ENCODE data around the gene TMEM116. TPM values are rescaled to one million over a fixed set of nuclear protein-coding genes. Genes with fewer than 3 reads are reported as not detected.
A peak's percentile ranks its signal among the peaks of the same experiment; 100 is the strongest.
"Not testable (repeated sequence)": the region's sequence is repeated elsewhere in the genome, so short reads cannot be mapped to it uniquely, and the experiment has no call there.

The TMEM116 gene
- total RNA-seq, 1 donor from 2014 or later = 40.0 TPM

- intact Hi-C loops (cut with DNase I) = no loop called here
- ATAC-seq (no peak), DNase-seq (ENCODE audit: missing footprints) (no peak)
Observed at GRCh38 chr12:111991535-111991934, 21.4 kb downstream of the TMEM116 start.

DNA sequence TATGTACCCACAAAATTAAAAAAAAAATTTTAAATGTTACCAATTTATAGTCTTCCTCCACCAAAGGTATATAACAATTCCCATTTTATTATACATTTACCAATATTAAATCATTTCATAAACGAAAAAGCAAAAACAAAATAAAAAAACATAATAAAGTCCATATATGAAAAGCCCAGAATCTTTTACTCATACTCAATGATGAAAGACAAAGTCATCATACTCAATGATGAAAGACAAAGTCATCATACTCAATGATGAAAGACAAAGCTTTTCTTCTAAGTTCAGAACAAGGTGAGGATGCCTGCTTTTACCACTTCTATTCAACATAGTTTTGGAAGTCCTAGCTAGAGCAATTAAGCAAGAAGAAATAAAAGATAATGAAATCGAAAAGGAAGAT is 28.1 kb downstream of the TMEM116 start:
- intact Hi-C loops (cut with DNase I) = no loop called here
- DNase-seq (ENCODE audit: missing footprints) (no peak), ATAC-seq (no peak)

DNA sequence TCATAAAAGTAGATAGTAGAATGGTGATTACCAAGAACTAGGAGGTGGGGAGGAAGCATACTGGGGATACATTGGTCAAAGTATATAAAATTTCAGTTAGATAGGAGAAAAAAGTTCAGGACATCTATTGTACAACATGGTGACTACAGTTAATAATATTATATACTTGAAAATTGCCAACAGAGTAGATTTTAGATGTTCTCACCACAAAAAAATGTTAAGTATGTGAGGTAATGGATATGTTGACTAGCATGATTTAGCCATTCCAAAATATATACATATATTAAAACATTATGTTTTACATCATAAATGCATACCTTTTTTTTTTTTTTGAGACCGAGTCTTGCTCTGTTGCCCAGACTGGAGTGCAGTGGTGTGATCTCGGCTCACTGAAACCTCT is 31.0 kb downstream of the TMEM116 start:
- no peak for DNase-seq (ENCODE audit: missing footprints)
- ATAC-seq = no peak
- intact Hi-C loops (cut with DNase I) = no loop called here

DNA sequence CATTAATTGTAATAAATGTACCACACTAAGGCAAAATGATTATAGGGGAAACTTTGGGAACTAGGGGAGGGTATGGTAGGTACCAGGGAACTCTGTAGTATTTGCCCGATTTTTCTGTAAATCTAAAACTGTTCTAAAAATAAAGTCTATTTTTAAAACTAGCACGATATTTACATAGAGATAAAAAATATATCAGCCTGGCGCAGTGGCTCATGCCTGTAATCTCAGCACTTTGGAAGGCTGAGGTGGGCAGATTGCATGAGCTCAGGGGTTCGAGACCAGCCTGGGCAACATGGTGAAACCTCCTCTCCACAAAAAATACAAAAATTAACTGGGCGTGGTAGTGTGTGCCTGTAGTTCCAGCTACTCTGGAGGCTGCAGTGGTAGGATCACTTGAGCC is 32.4 kb downstream of the TMEM116 start:
- no peak for DNase-seq (ENCODE audit: missing footprints)
- intact Hi-C loops (cut with DNase I) = no loop called here
- no peak for ATAC-seq

GRCh38 chr12:111978545-111978944 is 34.4 kb downstream of the TMEM116 start:
- no peak for DNase-seq (ENCODE audit: missing footprints)
- intact Hi-C loops (cut with DNase I) = no loop called here
- no peak for ATAC-seq

DNA sequence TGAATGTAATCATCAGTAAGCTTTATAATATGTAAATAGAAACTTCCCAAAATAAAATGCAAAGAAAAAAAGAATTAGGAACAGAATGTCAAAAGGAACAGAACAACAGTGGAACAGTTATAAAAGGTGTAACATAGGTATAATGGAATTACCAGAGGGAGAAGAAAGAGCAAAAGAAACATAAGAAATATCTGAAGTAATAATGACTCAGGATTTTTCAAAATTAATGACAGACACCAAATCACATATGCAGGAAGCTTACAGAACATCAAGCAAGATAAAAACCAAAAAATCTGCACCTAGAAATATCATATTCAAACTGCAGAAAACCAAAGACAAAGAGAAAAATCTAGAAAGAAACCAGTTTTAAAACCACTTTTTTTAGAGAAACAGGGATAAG is 36.1 kb downstream of the TMEM116 start:
- intact Hi-C loops (cut with DNase I) = no loop called here
- ATAC-seq = no peak
- no peak for DNase-seq (ENCODE audit: missing footprints)

DNA sequence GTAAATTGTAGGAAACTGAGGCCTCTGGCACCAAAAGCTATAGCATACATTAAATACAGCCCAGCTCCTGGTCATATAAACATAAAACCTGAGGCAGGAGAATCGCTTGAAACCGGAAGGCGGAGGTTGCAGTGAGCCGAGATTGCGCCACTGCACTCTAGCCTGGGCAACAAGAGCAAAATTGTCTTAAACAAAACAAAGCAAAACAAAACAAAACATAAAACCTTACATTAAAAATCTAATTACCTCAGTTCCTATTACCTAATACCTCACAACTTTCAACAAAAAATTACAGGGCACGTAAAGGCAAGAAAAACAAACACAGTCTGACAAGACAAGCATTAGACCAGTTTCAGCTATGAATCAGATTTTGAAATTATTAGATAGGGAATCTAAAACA is 36.7 kb downstream of the TMEM116 start:
- DNase-seq (ENCODE audit: missing footprints) (no peak), ATAC-seq (no peak)
- intact Hi-C loops (cut with DNase I) = no loop called here

DNA sequence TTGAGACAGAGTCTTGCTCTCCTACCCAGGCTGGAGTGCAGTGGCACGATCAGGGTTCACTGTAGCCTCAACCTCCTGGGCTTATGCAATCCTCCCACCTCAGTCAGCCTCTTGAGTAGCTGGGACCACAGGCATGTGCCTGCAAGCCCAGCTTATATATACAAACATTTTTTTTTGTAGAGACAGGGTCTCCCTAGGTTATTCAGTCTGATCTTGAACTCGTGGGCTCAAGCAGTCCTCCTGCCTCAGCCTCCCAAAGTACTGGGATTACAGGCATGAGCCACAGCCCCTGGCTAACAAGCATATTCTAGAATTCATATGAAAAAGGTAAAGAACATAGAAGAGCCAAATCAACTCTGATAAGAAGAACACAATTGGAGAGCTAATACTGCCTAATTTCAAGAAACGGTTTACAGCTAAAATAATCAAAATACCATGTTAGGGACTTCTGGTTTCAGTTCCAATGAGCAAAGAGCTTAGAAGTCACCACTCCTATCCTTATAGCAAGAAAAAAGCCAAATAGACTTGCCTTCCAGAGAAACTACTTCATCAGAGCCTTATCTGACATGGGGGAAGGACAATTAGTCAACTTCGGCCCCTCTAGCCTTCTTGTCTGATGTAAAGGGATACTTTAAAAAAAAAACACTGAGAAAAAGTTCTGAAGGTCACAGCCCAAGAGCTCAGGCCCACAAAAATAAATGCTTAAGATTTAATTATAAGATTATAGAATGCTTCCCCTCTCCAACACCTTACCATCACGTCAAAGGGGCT is 37.6 kb downstream of the TMEM116 start:
- ATAC-seq = no peak
- no peak for DNase-seq (ENCODE audit: missing footprints)
- intact Hi-C loops (cut with DNase I) = no loop called here

- DNase-seq (ENCODE audit: missing footprints) = no peak
- no peak for ATAC-seq
- intact Hi-C loops (cut with DNase I) = no loop called here
Observed at GRCh38 chr12:111971800-111972199, 41.2 kb downstream of the TMEM116 start.

DNA sequence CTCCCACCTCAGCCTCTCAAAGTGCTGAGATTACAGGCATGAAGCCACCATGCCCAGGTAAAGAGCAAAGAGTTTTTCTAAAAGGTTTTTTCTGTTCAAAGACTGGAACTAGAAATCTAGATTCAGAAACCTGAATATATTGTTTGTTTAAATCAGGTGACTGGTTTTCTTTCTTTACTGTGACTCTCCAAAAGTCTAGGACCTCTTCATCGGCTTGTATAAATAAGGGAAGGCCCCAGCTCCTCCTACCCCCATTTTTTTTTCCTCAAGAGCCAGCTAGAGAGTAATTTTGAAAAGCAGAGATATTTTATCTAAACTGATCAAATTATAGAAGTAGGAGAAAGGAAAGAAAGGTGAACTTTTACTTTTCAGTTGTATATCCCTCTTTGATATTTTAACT is 48.0 kb downstream of the TMEM116 start:
- ATAC-seq = no peak
- intact Hi-C loops (cut with DNase I) = no loop called here

GRCh38 chr12:111959518-111959917 is 53.4 kb downstream of the TMEM116 start:
- ATAC-seq; DNase-seq (ENCODE audit: missing footprints); intact Hi-C loops (cut with DNase I): not testable (repeated sequence)

More for the DNA sequence above, 48.0 kb downstream of the TMEM116 start:
- no peak for DNase-seq (ENCODE audit: missing footprints)

GRCh38 chr12:111957224-111957623 is 55.7 kb downstream of the TMEM116 start:
- intact Hi-C loops (cut with DNase I) = not testable (repeated sequence)

DNA sequence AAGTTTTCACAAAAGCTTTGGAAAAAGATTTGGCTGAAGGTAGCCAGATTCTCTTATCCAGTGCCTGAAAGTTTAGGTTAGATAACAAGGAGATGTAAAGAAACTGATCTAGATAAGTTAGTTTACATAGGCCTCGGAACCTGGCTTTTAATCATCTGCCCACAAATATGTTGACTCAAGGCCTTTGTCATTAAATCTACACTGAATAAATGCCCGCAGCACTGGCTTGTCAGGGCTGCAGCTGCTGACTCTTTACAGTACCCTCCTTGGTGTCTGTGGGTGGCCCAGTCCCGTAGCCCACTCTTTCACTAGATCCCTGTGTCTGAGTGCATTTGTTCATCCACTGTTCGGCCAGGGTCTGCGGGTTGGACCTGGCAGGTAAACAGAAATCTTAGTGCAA is 58.0 kb downstream of the TMEM116 start:
- no peak for ATAC-seq
- intact Hi-C loops (cut with DNase I) = no loop called here
- no peak for DNase-seq (ENCODE audit: missing footprints)

More at GRCh38 chr12:111957224-111957623, 55.7 kb downstream of the TMEM116 start:
- DNase-seq (ENCODE audit: missing footprints); ATAC-seq: not testable (repeated sequence)

- DNase-seq (ENCODE audit: missing footprints) = no peak
- ATAC-seq = no peak
- intact Hi-C loops (cut with DNase I) = no loop called here
Observed at GRCh38 chr12:111953455-111953854, 59.5 kb downstream of the TMEM116 start.

- intact Hi-C loops (cut with DNase I); ATAC-seq; DNase-seq (ENCODE audit: missing footprints): not testable (repeated sequence)
Observed at GRCh38 chr12:111952084-111952787, 60.7 kb downstream of the TMEM116 start.

DNA sequence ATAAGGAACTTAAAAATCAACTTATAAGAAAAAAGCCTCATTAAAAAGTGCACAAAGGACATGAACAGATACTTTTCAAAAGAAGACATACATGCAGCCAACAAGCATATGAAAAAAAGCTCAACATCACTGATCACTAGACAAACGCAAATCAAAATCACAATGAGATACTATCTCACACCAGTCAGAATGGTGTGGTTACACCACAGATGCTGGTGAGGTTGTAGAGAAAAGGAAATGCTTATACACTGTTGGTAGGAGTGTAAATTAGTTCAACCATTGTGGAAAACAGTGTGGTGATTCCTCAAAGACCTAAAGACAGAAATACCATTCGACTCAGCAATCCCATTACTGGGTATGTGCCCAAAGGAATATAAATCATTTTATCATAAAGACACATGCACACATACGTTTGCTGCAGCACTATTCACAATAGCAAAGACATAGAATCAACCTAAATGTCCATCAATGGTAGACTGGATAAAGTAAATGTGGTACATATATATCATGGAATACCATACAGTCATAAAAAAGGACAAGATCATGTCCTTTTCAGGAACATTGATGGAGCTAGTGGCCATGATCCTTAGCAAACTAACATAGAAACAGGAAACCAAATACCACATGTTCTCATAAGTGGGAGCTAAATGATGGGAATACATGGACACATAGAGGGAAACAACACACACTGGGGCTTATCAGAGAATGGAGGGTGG is 61.8 kb downstream of the TMEM116 start:
- DNase-seq (ENCODE audit: missing footprints); ATAC-seq; intact Hi-C loops (cut with DNase I): not testable (repeated sequence)

DNA sequence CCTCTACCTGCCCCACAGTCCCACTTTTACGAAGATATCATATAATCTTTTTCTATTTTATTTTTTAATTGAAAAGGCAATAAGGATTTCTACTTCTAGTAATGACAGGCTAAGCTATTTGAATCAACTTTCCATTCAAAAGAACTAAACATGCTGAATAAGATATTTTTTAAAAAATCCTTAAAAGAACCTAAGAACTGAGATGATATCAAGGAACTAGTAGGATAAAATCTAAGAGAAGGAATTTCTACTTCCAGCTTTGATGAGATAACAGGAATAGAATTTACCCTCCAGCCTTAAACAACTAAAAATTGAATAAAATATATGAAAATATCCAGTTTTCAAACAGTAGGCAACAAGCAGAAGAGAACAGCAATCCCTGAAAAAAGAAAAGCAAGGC is 69.0 kb downstream of the TMEM116 start:
- intact Hi-C loops (cut with DNase I) = no loop called here
- no peak for ATAC-seq
- DNase-seq (ENCODE audit: missing footprints) = no peak

DNA sequence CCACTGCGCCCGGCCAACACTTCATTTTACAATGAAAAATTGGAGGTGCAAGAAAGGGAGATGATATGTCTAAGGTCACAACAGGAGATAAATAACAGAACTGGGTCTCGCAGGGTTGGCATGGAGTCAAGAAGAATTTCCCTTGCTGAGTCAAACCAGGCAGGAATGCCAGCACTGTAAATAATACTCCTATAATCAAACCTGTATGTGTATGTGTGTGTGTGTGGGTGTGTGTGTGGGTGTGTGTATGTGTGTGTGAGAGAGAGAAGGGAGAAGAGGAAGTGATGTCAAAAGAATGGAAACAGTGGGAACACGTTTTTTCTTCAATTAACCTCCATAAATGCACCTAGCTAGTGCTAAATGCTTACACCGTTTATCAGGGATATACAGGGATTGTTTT is 70.4 kb downstream of the TMEM116 start:
- ATAC-seq (no peak), DNase-seq (ENCODE audit: missing footprints) (no peak)
- intact Hi-C loops (cut with DNase I) = no loop called here

- intact Hi-C loops (cut with DNase I) = no loop called here
- DNase-seq (ENCODE audit: missing footprints) = no peak
- ATAC-seq = peak; percentile 78
Observed at GRCh38 chr12:111937429-111937828, 75.5 kb downstream of the TMEM116 start.

GRCh38 chr12:111936869-111937268 is 76.1 kb downstream of the TMEM116 start:
- DNase-seq (ENCODE audit: missing footprints) (no peak), ATAC-seq (no peak)
- intact Hi-C loops (cut with DNase I) = no loop called here

Measured in Right ventricle myocardium inferior (tissue), 1 donor.